ENCODE data around the gene PPP1R15B. TPM values are rescaled to one million over a fixed set of nuclear protein-coding genes. Genes with fewer than 3 reads are reported as not detected.
A peak's percentile ranks its signal among the peaks of the same experiment; 100 is the strongest.

Gene PPP1R15B
- total RNA-seq, 1 donor, result 23.9 TPM

GRCh38 chr1:204438628-204439027 is 27.0 kb upstream of the PPP1R15B start:
- no peak overlapping the region for H2AFZ ChIP-seq (ENCODE audit: low read length)
- H3K27ac ChIP-seq (ENCODE audit: low read depth, low read length), result peak overlapping the region; percentile 61
- no peaks in the 10 kb centered on the region for H3K36me3 ChIP-seq (ENCODE audit: insufficient read depth, low read length)
- H3K9me3 ChIP-seq (ENCODE audit: low read depth, low read length), result no peaks in the 10 kb centered on the region
- peaks cover 42% of the 10 kb centered on the region for H3K4me1 ChIP-seq (ENCODE audit: insufficient read depth, low read length)
- TF ChIP-seq, protein P1, sequence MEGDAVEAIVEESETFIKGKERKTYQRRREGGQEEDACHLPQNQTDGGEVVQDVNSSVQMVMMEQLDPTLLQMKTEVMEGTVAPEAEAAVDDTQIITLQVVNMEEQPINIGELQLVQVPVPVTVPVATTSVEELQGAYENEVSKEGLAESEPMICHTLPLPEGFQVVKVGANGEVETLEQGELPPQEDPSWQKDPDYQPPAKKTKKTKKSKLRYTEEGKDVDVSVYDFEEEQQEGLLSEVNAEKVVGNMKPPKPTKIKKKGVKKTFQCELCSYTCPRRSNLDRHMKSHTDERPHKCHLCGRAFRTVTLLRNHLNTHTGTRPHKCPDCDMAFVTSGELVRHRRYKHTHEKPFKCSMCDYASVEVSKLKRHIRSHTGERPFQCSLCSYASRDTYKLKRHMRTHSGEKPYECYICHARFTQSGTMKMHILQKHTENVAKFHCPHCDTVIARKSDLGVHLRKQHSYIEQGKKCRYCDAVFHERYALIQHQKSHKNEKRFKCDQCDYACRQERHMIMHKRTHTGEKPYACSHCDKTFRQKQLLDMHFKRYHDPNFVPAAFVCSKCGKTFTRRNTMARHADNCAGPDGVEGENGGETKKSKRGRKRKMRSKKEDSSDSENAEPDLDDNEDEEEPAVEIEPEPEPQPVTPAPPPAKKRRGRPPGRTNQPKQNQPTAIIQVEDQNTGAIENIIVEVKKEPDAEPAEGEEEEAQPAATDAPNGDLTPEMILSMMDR (IDR thresholded peaks at IDR 0.05; ENCODE audit: extremely low read depth, low read depth, low read length), result no peak
- no peaks in the 10 kb centered on the region for H3K79me2 ChIP-seq (ENCODE audit: insufficient read depth, low read length)
- no peaks in the 10 kb centered on the region for H4K20me1 ChIP-seq (ENCODE audit: insufficient read depth, low read length)
- H3K4me3 ChIP-seq (ENCODE audit: insufficient read depth, low read length), result peak overlapping the region; percentile 10
- peak; percentile 95 for DNase-seq (ENCODE audit: insufficient read length, low spot score, missing footprints)
- peak overlapping the region; percentile 59 for H3K4me2 ChIP-seq (ENCODE audit: insufficient read depth, low read length)
- H3K27me3 ChIP-seq (ENCODE audit: insufficient read depth, low read length), result peaks cover 11% of the 10 kb centered on the region

DNA sequence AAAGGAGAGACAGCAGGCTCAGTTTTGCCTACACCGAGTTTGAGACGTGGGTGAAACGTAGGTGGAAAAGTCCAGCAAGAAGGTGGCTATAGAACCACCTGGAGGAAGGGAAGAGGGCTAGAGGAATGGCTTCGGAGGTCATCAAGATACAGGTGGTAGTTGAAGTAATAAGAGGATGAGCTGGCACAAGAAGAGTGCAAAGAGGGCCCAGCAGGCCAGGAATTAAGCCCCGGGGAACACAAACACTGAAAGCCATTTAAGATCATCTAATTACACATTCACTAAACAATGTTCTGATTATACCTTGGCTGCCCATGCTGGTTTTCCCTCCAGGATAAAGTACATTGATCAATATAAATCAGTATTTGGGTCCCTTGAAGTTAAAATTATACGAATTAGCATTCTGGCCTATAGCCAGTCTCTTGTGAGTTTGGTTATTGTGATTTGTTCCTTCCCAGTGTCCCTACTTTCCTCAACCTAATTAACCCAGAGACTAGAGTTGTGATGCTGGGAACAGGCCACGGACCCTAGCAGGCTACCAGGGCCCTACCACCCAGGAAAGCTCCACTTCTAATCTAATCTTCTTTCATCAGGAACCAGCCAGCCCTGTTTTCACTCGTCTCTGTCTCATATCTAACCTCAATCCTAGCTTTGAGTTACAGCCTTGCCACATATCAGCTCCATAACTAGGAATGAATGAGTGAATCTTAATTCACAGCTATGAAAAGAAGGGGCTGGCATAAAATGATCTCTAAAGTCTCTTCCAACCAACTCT is 26.4 kb upstream of the PPP1R15B start:
- Histone ChIP-seq H4K20me1 (ENCODE audit: insufficient read depth, low read length) (no peaks in the 10 kb centered on the region), H3K4me3 (ENCODE audit: insufficient read depth, low read length) (no peak overlapping the region), H3K36me3 (ENCODE audit: insufficient read depth, low read length) (no peaks in the 10 kb centered on the region), H3K27me3 (ENCODE audit: insufficient read depth, low read length) (peaks cover 17% of the 10 kb centered on the region), H3K27ac (ENCODE audit: low read depth, low read length) (peak overlapping the region; percentile 37), H3K9me3 (ENCODE audit: low read depth, low read length) (no peaks in the 10 kb centered on the region), H3K79me2 (ENCODE audit: insufficient read depth, low read length) (no peaks in the 10 kb centered on the region), H3K4me1 (ENCODE audit: insufficient read depth, low read length) (peaks cover 36% of the 10 kb centered on the region), H2AFZ (ENCODE audit: low read length) (no peak overlapping the region), H3K4me2 (ENCODE audit: insufficient read depth, low read length) (no peak overlapping the region)
- no peak for DNase-seq (ENCODE audit: insufficient read length, low spot score, missing footprints)
- TF ChIP-seq, protein P1 (IDR thresholded peaks at IDR 0.05; ENCODE audit: extremely low read depth, low read depth, low read length), result no peak

DNA sequence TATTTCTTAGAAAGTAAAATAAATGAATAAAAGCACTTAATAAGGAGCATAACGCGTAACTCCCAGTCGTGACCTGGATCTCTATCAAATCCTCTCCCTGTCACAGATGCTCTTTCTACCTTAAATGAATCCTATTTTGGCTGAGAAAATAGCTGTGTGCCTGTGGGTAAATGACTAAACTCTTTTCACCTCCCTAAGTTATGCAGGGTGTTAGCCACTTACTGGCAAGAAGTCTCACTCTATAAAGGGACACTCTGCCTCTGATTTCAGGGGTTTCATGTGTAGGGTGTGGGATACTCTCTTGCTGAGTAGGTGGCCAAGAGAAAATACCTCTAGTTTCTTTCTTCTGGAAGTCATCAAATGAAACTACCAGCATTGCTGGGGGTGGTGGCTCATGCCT is 24.3 kb upstream of the PPP1R15B start:
- peaks cover 37% of the 10 kb centered on the region for H3K4me1 ChIP-seq (ENCODE audit: insufficient read depth, low read length)
- H3K79me2 ChIP-seq (ENCODE audit: insufficient read depth, low read length), result no peaks in the 10 kb centered on the region
- peaks cover 27% of the 10 kb centered on the region for H3K27me3 ChIP-seq (ENCODE audit: insufficient read depth, low read length)
- no peaks in the 10 kb centered on the region for H3K9me3 ChIP-seq (ENCODE audit: low read depth, low read length)
- peak overlapping the region; percentile 34 for H3K27ac ChIP-seq (ENCODE audit: low read depth, low read length)
- no peaks in the 10 kb centered on the region for H4K20me1 ChIP-seq (ENCODE audit: insufficient read depth, low read length)
- H2AFZ ChIP-seq (ENCODE audit: low read length), result no peak overlapping the region
- H3K4me3 ChIP-seq (ENCODE audit: insufficient read depth, low read length), result no peak overlapping the region
- H3K36me3 ChIP-seq (ENCODE audit: insufficient read depth, low read length), result no peaks in the 10 kb centered on the region
- DNase-seq (ENCODE audit: insufficient read length, low spot score, missing footprints), result no peak
- H3K4me2 ChIP-seq (ENCODE audit: insufficient read depth, low read length), result peak overlapping the region; percentile 40
- TF ChIP-seq, protein P1 (IDR thresholded peaks at IDR 0.05; ENCODE audit: extremely low read depth, low read depth, low read length), result no peak

DNA sequence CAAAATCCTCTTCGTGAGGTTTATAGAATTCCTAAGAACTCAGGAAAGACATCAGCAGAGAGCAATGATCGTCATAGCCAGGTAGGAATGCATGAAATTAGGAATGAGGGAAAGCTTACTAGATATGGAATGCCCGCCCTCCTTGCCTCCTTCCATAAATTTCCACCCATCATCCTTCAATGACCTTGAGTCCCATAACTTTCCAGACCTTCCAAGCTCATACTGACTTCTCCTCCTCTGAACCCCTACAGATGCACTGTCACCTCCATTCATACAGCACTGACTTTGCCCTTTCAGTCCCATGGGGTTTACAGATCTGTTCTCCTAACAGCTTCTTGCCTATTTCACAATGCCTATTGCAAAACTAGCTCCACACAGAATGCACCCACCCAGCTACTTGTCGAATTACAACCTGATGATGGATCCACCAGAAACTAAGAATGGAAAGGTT is 23.8 kb upstream of the PPP1R15B start:
- H3K4me2 ChIP-seq (ENCODE audit: insufficient read depth, low read length), result peak overlapping the region; percentile 30
- no peaks in the 10 kb centered on the region for H4K20me1 ChIP-seq (ENCODE audit: insufficient read depth, low read length)
- no peak overlapping the region for H3K4me3 ChIP-seq (ENCODE audit: insufficient read depth, low read length)
- H3K27ac ChIP-seq (ENCODE audit: low read depth, low read length), result no peak overlapping the region
- no peaks in the 10 kb centered on the region for H3K9me3 ChIP-seq (ENCODE audit: low read depth, low read length)
- TF ChIP-seq, protein P1 (IDR thresholded peaks at IDR 0.05; ENCODE audit: extremely low read depth, low read depth, low read length), result no peak
- H3K79me2 ChIP-seq (ENCODE audit: insufficient read depth, low read length), result no peaks in the 10 kb centered on the region
- peaks cover 27% of the 10 kb centered on the region for H3K27me3 ChIP-seq (ENCODE audit: insufficient read depth, low read length)
- DNase-seq (ENCODE audit: insufficient read length, low spot score, missing footprints), result no peak
- H3K36me3 ChIP-seq (ENCODE audit: insufficient read depth, low read length), result no peaks in the 10 kb centered on the region
- H3K4me1 ChIP-seq (ENCODE audit: insufficient read depth, low read length), result peaks cover 37% of the 10 kb centered on the region
- no peak overlapping the region for H2AFZ ChIP-seq (ENCODE audit: low read length)

Data from osteoblast (primary cell).